Measurements from ENCODE around the gene RAP1GAP2.

Gene RAP1GAP2

GRCh38 chr17:3007651-3008121 lies 211.4 kb downstream of the RAP1GAP2 start:
- no peak for TF ChIP-seq CTCF (IDR thresholded peaks at IDR 0.05; ENCODE audit: low read depth, low read length, missing control alignments)
- DNase-seq (ENCODE audit: low read depth), result no peak
- H3K4me3 ChIP-seq (ENCODE audit: low read depth, low read length), result no peak overlapping the region
- in situ Hi-C loops (cut with HindIII; ENCODE audit: low sequenced_read_pairs), result loop anchor here (25.0 kb wide), 1 partner anchor 145 kb away; no protein-coding TSS in a partner anchor

- no peak overlapping the region for H3K4me3 ChIP-seq (ENCODE audit: low read depth, low read length)
- no peak for DNase-seq (ENCODE audit: low read depth)
- no peak for TF ChIP-seq CTCF (IDR thresholded peaks at IDR 0.05; ENCODE audit: low read depth, low read length, missing control alignments)
- in situ Hi-C loops (cut with HindIII; ENCODE audit: low sequenced_read_pairs), result loop anchor here (25.0 kb wide), 1 partner anchor 146 kb away; no protein-coding TSS in a partner anchor
Observed at GRCh38 chr17:3008336-3009288, 212.4 kb downstream of the RAP1GAP2 start.

- no peak for DNase-seq (ENCODE audit: low read depth)
- H3K4me3 ChIP-seq (ENCODE audit: low read depth, low read length), result no peak overlapping the region
- TF ChIP-seq CTCF (IDR thresholded peaks at IDR 0.05; ENCODE audit: low read depth, low read length, missing control alignments), result no peak
- in situ Hi-C loops (cut with HindIII; ENCODE audit: low sequenced_read_pairs), result loop anchor here (25.0 kb wide), 1 partner anchor 147 kb away; no protein-coding TSS in a partner anchor
Observed at GRCh38 chr17:3009411-3009920, 213.2 kb downstream of the RAP1GAP2 start.

- TF ChIP-seq CTCF (IDR thresholded peaks at IDR 0.05; ENCODE audit: low read depth, low read length, missing control alignments), result no peak
- H3K4me3 ChIP-seq (ENCODE audit: low read depth, low read length), result no peak overlapping the region
- DNase-seq (ENCODE audit: low read depth), result no peak
- in situ Hi-C loops (cut with HindIII; ENCODE audit: low sequenced_read_pairs), result loop anchor here (25.0 kb wide), 1 partner anchor 150 kb away; no protein-coding TSS in a partner anchor
Observed at GRCh38 chr17:3011891-3012290, 215.7 kb downstream of the RAP1GAP2 start.

- H3K4me3 ChIP-seq (ENCODE audit: low read depth, low read length), result no peak overlapping the region
- peak; percentile 75 for TF ChIP-seq CTCF (IDR thresholded peaks at IDR 0.05; ENCODE audit: low read depth, low read length, missing control alignments)
- in situ Hi-C loops (cut with HindIII; ENCODE audit: low sequenced_read_pairs), result loop anchor here (25.0 kb wide), 1 partner anchor 151 kb away; no protein-coding TSS in a partner anchor
- peak; percentile 11 for DNase-seq (ENCODE audit: low read depth)
Observed at GRCh38 chr17:3012926-3013581, 216.8 kb downstream of the RAP1GAP2 start.

GRCh38 chr17:3015890-3016289 lies 219.7 kb downstream of the RAP1GAP2 start:
- no peak for DNase-seq (ENCODE audit: low read depth)
- no peak overlapping the region for H3K4me3 ChIP-seq (ENCODE audit: low read depth, low read length)
- no peak for TF ChIP-seq CTCF (IDR thresholded peaks at IDR 0.05; ENCODE audit: low read depth, low read length, missing control alignments)
- in situ Hi-C loops (cut with HindIII; ENCODE audit: low sequenced_read_pairs), result loop anchor here (25.0 kb wide), 1 partner anchor 154 kb away; no protein-coding TSS in a partner anchor
